Esophagus squamous epithelium (tissue), 5 donors: ENCODE data around the gene KIF1A. TPM values are rescaled to one million over a fixed set of nuclear protein-coding genes. Genes with fewer than 3 reads are reported as not detected.
A peak's percentile ranks its signal among the peaks of the same experiment; 100 is the strongest.

Experiments
- DNase-seq: peaks from one replicate; lab custom pipeline; 2025; lab: John Stamatoyannopoulos, UW
- H3K27ac ChIP-seq, 4 donors: fragments of 200-600 bp; sonication (generic); one replicate each; pipeline ENCODE4 v1.5.1; 2016 to 2019; ENCODE audit warnings: mild to moderate bottlenecking in 1 of 4
- H3K27me3 ChIP-seq, 4 donors: fragments of 200-600 bp; sonication (generic); 1 replicate in 3 of 4; 2 replicates in 1 of 4; pipeline versions ENCODE4 v1.5.1 to v1.6.0; 2017 to 2021; ENCODE audit warnings: antibody characterized with exemption in 1 of 4
- H3K36me3 ChIP-seq, 3 donors: fragments of 200-600 bp; sonication (generic); one replicate each; pipeline ENCODE4 v1.5.1; 2016 to 2019
- H3K4me1 ChIP-seq, 3 donors: fragments of 200-600 bp; sonication (generic); one replicate each; pipeline ENCODE4 v1.5.1; 2017 to 2019
- H3K4me3 ChIP-seq, 4 donors: fragments of 200-600 bp; sonication (generic); 1 replicate in 3 of 4; 2 replicates in 1 of 4; pipeline ENCODE4 v1.5.1; 2016 to 2019; ENCODE audit warnings: mild to moderate bottlenecking in 2 of 4, moderate library complexity in 1 of 4
- H3K9me3 ChIP-seq, 3 donors: fragments of 200-600 bp; sonication (generic); one replicate each; pipeline ENCODE4 v1.5.1; 2016 to 2019
- CTCF ChIP-seq, 6 experiments: fragments of 450-650 bp in 4 of 6; fragments of 200-600 bp in 2 of 6; sonication (generic) in 2 of 6; IDR thresholded peaks; one replicate each; pipeline ENCODE4 v1.5.1; 2016 to 2019; ENCODE audit warnings: antibody characterized with exemption in 6 of 6, mild to moderate bottlenecking in 4 of 6, moderate library complexity in 4 of 6
- POLR2A ChIP-seq, 4 donors: fragments of 450-650 bp; IDR thresholded peaks; one replicate each; pipeline ENCODE4 v1.6.1; 2017; ENCODE audit warnings: antibody characterized with exemption in 4 of 4, mild to moderate bottlenecking in 4 of 4, moderate library complexity in 3 of 4
- WGBS, 2 donors: methylation state at CpG; one replicate each; pipeline ENCODE4 v1.1.5; 2018; 5-methylcytosine and 5-hydroxymethylcytosine counted together
- intact Hi-C: fragments of 100-400 bp; cut with DNase I; formaldehyde crosslinking; loops from one replicate; pipeline ENCODE4 v1.15.0; 2022
- total RNA-seq, 4 donors: library from RNA; depleted of rRNA; stranded (reverse); fragments of >200 nt; gene quantifications; one replicate each; pipeline ENCODE4 v1.1.0, GENCODE V29; 2016
- donor health status: DM: yes; HTN: yes; CAD: no.

Gene KIF1A
- total RNA-seq, 4 donors from 2014 or later = 0.15 TPM; not detected in 3

DNA sequence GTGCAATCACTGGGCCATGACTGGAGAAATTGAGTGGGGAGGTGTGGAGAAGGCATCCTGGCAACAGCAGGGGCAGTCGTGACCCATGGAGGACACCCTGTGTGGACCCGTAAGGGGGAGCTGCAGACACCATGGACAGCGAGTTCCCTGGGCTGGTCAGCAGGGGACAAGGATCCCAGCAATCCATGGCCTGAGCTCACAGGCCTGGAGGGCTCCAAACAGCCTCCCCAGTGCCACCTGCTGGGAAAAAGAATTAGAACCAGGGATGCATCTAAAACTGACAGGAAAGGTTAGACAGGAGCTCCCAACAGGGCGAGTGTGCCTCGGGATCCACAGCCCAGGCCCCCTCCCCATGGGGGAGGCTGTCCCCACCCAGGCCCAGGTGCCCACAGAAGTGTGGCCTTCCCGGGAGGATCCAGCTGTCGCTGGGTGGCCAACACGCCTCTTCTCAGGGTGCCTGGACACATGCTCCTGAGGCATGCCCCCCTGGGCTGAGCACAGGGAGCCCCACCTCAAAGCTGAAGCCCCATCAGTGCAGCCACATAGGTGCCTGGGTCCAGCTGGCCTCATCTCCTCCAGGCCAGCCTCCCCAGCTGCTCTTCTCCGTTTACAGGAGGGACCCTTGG, 20.5 kb upstream of the KIF1A start:
- no peak for DNase-seq
- 36 to 51% methylated on average over 3 to 4 of the region's 9 CpGs for WGBS, 2 donors
- Histone ChIP-seq H3K36me3 (no peaks in the 10 kb centered on the region), H3K4me3 (no peak overlapping the region), H3K27me3 (peaks cover 0 to 50% (median 0%) of the 10 kb centered on the region in 4 donors), H3K9me3 (no peaks in the 10 kb centered on the region), H3K27ac (no peak overlapping the region), H3K4me1 (no peaks in the 10 kb centered on the region)
- intact Hi-C loops = no loop called here
- TF ChIP-seq POLR2A (IDR thresholded peaks at IDR 0.05) (no peak), CTCF (IDR thresholded peaks at IDR 0.05) (peak in 4 of 6 experiments; percentile 17 to 57 (median 23))

GRCh38 chr2:240839152-240840143, 19.4 kb upstream of the KIF1A start:
- no peak for DNase-seq
- Histone ChIP-seq H3K27me3 (peaks cover 0 to 53% (median 0%) of the 10 kb centered on the region in 4 donors), H3K9me3 (no peaks in the 10 kb centered on the region), H3K4me3 (no peak overlapping the region), H3K27ac (no peak overlapping the region), H3K36me3 (no peaks in the 10 kb centered on the region), H3K4me1 (no peaks in the 10 kb centered on the region)
- WGBS, 2 donors = 67 to 78% methylated on average over 6 to 14 of the region's 28 CpGs
- intact Hi-C loops = no loop called here
- no peak for TF ChIP-seq POLR2A (IDR thresholded peaks at IDR 0.05)
- no peak for TF ChIP-seq CTCF (IDR thresholded peaks at IDR 0.05)

DNA sequence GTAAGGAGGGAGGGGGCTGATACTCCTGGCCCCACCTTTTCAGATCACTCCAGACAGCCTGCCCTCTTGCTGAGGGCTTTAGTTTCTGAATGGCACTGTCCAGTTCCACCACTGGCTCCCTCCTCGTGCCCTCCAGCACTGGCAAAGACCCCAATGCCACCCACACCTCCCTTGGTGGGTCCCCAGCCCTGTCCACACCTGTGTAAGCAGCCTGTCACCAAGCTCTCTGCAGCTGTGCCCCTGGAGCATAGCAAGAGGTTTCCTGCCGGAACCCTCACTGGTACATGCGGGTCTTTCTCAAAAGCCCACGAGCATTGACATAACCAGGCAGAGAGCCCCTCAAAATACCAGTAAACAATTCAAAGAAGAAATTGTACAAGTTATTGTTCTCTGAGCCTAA, 17.6 kb upstream of the KIF1A start:
- H3K4me3 ChIP-seq = no peak overlapping the region
- 20 to 51% methylated on average over 1 to 2 of the region's 4 CpGs for WGBS, 2 donors
- no peak overlapping the region for H3K27ac ChIP-seq
- TF ChIP-seq CTCF (IDR thresholded peaks at IDR 0.05) (no peak), POLR2A (IDR thresholded peaks at IDR 0.05) (no peak)
- no peaks in the 10 kb centered on the region for H3K36me3 ChIP-seq
- no peak for DNase-seq
- intact Hi-C loops = no loop called here
- H3K4me1 ChIP-seq = peaks cover 0 to under 1% (median 0%) of the 10 kb centered on the region in 3 donors
- no peaks in the 10 kb centered on the region for H3K9me3 ChIP-seq
- peaks cover 0 to 53% (median 0%) of the 10 kb centered on the region in 4 donors for H3K27me3 ChIP-seq

- H3K27ac ChIP-seq = no peak overlapping the region
- H3K9me3 ChIP-seq = no peaks in the 10 kb centered on the region
- peaks cover 0 to 53% (median 0%) of the 10 kb centered on the region in 4 donors for H3K27me3 ChIP-seq
- H3K4me1 ChIP-seq = peaks cover 0 to 7% (median 1%) of the 10 kb centered on the region in 3 donors
- TF ChIP-seq CTCF (IDR thresholded peaks at IDR 0.05) = no peak
- no peak for TF ChIP-seq POLR2A (IDR thresholded peaks at IDR 0.05)
- WGBS, 2 donors = 62 to 66% methylated on average over 3 to 10 of the region's 17 CpGs
- H3K36me3 ChIP-seq = no peaks in the 10 kb centered on the region
- intact Hi-C loops = no loop called here
- DNase-seq = no peak
- no peak overlapping the region for H3K4me3 ChIP-seq
Measured at GRCh38 chr2:240836781-240837467, 16.9 kb upstream of the KIF1A start.
